RWPE1 (cell line): ENCODE results near the gene KCNQ1.

Source experiments
- CTCF ChIA-PET: fragments of 350-600 bp; sonication (Branson Sonifier 250); formaldehyde crosslinking; extraction: SDS; loops from one replicate; lab custom pipeline; 2021; lab: Yijun Ruan, JAX
- POLR2A ChIA-PET: fragments of 400-600 bp; formaldehyde crosslinking; extraction: SDS; loops from one replicate; lab custom pipeline; 2020; ENCODE audit warnings: antibody characterized with exemption; ENCODE audit not compliant: low non-redundant PET; lab: Yijun Ruan, JAX
- DNase-seq: peaks from one replicate; pipeline ENCODE4 v3.0.0; 2012; ENCODE audit warnings: low spot score
- H3K27ac ChIP-seq: fragments of 450-650 bp; 2 replicates; pipeline ENCODE4 v1.5.1; 2017
- CTCF ChIP-seq: fragments of 450-650 bp; conservative IDR thresholded peaks from 2 replicates; pipeline ENCODE4 v1.5.1; 2017; ENCODE audit warnings: low read depth, mild to moderate bottlenecking

Gene KCNQ1

GRCh38 chr11:2831781-2832532 lies 387.1 kb downstream of the KCNQ1 start:
- POLR2A ChIA-PET = no interaction called here
- no peak for DNase-seq
- CTCF ChIA-PET = interaction anchor here (0.6 to 0.7 kb wide), 2 partner anchors 56 to 98 kb away, joined by 3 read pairs; no protein-coding TSS in a partner anchor
- no peak for TF ChIP-seq CTCF
- no peak overlapping the region for H3K27ac ChIP-seq

- POLR2A ChIA-PET = no interaction called here
- CTCF ChIA-PET = interaction anchor here (0.7 kb wide), 1 partner anchor 55 kb away, joined by 3 read pairs; no protein-coding TSS in a partner anchor
- no peak for DNase-seq
- no peak overlapping the region for H3K27ac ChIP-seq
- TF ChIP-seq CTCF = no peak
Measured at GRCh38 chr11:2832533-2833020, 387.8 kb downstream of the KCNQ1 start.

GRCh38 chr11:2833051-2833715 lies 388.4 kb downstream of the KCNQ1 start:
- no peak for TF ChIP-seq CTCF
- no peak for DNase-seq
- H3K27ac ChIP-seq = no peak overlapping the region
- CTCF ChIA-PET = no interaction called here
- POLR2A ChIA-PET = no interaction called here

- POLR2A ChIA-PET = no interaction called here
Measured at GRCh38 chr11:2833716-2834502, 389.1 kb downstream of the KCNQ1 start.

GRCh38 chr11:2834503-2835273 lies 389.9 kb downstream of the KCNQ1 start:
- TF ChIP-seq CTCF = no peak
- peak overlapping the region; percentile 15; the same call in 1 of the 2 replicates for H3K27ac ChIP-seq
- POLR2A ChIA-PET = no interaction called here
- CTCF ChIA-PET = interaction anchor here (0.5 kb wide), 1 partner anchor 394 kb away, joined by 3 read pairs; no protein-coding TSS in a partner anchor
- DNase-seq = no peak

More at GRCh38 chr11:2833716-2834502, 389.1 kb downstream of the KCNQ1 start:
- no peak for TF ChIP-seq CTCF
- CTCF ChIA-PET = no interaction called here
- H3K27ac ChIP-seq = no peak overlapping the region
- no peak for DNase-seq
